Tibial nerve (tissue), 3 donors: ENCODE measurements around the gene PDSS2.

ENCODE experiments used
- POLR2A ChIP-seq, 2 donors: fragments of 450-650 bp; IDR thresholded peaks; one replicate each; pipeline ENCODE4 v1.6.1; 2017; ENCODE audit warnings: antibody characterized with exemption in 2 of 2, mild to moderate bottlenecking in 2 of 2, moderate library complexity in 2 of 2
- TF ChIP-seq, protein P1 (sequence below), 5 experiments: fragments of 200-600 bp in 3 of 5; fragments of 450-650 bp in 2 of 5; sonication (generic) in 3 of 5; IDR thresholded peaks; one replicate each; pipeline ENCODE4 v1.5.1; 2016 to 2019; ENCODE audit warnings: antibody characterized with exemption in 5 of 5, mild to moderate bottlenecking in 3 of 5, moderate library complexity in 2 of 5

DNA sequence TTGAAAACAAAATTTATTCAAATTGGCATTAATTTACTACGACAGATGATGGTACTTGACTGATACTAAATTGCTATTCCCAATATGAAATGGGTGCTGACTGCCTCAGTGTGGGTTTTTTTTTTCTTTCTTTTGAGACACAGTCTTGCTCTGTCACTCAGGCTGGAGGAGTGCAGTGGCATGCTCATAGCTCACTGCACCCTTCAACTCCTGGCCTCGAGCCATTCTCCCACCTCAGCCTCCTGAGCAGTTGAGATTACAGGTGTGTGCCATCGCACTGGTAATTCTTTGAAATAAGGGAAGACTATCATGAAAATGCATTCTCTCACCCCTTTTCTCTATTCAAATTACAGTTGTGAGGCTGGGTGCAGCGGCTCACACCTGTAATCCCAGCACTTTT is 22.5 kb downstream of the PDSS2 start:
- TF ChIP-seq, protein P1, sequence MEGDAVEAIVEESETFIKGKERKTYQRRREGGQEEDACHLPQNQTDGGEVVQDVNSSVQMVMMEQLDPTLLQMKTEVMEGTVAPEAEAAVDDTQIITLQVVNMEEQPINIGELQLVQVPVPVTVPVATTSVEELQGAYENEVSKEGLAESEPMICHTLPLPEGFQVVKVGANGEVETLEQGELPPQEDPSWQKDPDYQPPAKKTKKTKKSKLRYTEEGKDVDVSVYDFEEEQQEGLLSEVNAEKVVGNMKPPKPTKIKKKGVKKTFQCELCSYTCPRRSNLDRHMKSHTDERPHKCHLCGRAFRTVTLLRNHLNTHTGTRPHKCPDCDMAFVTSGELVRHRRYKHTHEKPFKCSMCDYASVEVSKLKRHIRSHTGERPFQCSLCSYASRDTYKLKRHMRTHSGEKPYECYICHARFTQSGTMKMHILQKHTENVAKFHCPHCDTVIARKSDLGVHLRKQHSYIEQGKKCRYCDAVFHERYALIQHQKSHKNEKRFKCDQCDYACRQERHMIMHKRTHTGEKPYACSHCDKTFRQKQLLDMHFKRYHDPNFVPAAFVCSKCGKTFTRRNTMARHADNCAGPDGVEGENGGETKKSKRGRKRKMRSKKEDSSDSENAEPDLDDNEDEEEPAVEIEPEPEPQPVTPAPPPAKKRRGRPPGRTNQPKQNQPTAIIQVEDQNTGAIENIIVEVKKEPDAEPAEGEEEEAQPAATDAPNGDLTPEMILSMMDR (IDR thresholded peaks at IDR 0.05): no peak
- TF ChIP-seq POLR2A (IDR thresholded peaks at IDR 0.05): no peak
